SW480 (cell line): Measurements from ENCODE around the gene GAL3ST2.
"Not testable (repeated sequence)": the region's sequence is repeated elsewhere in the genome, so short reads cannot be mapped to it uniquely, and the experiment has no call there.

Experiments used
- DNase-seq: peaks from one replicate; pipeline ENCODE4 v3.0.0-alpha.2; 2016; ENCODE audit warnings: low spot score

GAL3ST2 gene

DNA sequence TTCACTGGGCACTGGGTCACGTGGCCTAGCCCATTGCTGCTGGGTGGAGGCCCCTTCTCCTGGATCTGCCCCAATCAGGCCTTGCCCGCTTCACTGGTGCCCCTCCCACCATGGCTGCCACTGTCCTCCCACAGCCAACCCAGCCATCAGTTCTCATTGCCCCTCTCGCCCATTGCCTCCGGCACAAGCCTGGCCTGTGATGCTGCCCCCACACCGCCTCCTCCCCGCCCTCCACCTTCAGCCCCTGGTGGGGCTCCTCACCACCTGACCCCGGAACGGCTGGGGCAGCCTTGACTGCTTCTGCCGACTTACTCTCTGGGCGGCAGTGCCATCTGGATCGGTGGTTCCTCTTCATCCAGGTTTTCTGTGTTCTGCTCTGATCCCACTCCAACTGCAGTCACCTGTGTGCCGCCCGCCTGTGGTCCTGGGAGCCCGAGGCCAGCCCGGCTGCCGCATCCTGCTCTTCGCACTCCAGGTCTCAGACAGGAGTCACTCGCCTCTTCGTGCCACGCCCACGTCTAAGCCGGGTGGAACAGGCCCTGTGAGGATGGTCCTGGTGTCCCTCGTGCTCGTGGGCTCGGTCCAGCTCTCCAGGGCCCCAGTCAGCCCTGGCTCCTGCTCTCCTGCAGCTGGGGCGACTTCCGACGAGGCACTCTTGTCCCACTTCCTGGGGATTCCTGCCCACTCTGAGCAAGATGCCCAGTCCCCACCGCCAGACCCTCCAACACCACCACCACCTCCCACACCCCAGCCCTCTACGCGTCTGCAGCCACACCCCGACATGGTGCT is 28.0 kb upstream of the GAL3ST2 start:
- DNase-seq: no peak

GRCh38 chr2:241750076-241750840 is 26.4 kb upstream of the GAL3ST2 start:
- no peak for DNase-seq

- DNase-seq: no peak
Measured at GRCh38 chr2:241751152-241751551, 25.5 kb upstream of the GAL3ST2 start.

DNA sequence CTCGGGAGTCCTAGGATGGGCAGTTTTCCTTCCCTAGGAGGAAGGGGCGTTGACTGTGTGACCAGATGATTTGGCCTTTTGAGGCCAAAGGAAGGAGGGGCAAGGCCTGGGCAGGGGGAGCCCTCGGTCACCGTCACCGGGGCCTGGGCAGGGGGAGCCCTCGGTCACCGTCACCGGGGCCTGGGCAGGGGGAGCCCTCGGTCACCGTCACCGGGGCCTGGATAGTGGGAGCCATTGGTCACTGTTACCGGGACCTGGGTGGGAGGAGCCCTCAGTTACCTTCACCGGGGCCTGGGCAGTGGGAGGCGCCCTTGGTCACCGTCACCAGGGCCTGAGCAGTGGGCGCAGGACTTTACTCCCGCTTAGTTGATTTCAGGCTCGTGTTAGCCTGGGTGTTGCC is 24.8 kb upstream of the GAL3ST2 start:
- DNase-seq: no peak

DNA sequence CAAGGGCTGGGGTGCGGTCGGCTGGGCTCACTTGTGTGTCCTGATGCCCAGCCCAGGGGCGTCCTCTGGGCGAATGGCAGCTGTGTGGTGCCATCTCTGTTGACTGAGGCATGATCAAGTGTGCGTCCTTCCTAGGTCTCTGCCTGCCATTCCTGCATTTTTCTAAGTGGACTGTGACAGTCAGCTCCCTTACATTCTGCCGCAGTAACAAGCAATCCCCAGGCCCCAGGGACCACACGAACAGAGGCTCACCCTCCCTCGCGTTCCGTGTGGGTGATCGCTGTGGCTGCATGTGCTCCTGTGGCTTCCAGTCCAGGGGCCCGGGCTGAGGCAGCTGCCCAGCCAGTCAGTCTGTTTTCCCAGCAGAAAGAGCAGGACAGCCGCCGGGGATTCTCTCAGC is 24.4 kb upstream of the GAL3ST2 start:
- no peak for DNase-seq

DNA sequence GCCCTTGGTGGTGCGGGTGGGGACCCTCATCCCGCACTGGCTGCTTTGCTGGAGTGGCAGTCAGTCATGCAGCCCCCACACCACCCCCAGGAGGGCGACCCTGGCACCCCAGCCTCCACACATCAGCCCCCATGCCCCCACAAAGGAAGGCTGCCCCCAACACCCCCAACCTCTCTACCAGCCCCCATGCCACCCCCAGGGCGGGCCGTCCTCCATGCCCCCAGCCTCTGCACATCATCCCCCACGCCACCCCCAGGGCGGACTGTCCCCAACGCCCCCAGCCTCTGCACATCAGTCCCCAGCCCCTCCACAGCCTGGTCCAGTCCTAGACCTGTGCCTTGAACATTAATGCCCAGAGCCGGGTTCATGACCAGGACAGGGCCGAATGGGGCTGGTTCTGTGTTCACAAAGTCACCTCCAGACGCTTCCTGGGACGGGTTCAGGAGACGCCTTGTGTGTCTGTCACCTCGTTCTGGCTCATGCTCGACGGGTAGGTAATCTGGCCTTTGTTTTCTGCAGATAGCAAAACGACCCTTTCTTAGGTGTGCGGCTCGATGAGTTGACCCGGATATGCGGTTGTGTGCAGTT is 23.8 kb upstream of the GAL3ST2 start:
- DNase-seq: no peak

- DNase-seq: no peak
Measured at GRCh38 chr2:241753493-241753892, 23.1 kb upstream of the GAL3ST2 start.

- no peak for DNase-seq
Measured at GRCh38 chr2:241754042-241754441, 22.6 kb upstream of the GAL3ST2 start.

GRCh38 chr2:241755166-241755565 is 21.5 kb upstream of the GAL3ST2 start:
- no peak for DNase-seq

- DNase-seq: no peak
Measured at GRCh38 chr2:241755777-241756176, 20.8 kb upstream of the GAL3ST2 start.

DNA sequence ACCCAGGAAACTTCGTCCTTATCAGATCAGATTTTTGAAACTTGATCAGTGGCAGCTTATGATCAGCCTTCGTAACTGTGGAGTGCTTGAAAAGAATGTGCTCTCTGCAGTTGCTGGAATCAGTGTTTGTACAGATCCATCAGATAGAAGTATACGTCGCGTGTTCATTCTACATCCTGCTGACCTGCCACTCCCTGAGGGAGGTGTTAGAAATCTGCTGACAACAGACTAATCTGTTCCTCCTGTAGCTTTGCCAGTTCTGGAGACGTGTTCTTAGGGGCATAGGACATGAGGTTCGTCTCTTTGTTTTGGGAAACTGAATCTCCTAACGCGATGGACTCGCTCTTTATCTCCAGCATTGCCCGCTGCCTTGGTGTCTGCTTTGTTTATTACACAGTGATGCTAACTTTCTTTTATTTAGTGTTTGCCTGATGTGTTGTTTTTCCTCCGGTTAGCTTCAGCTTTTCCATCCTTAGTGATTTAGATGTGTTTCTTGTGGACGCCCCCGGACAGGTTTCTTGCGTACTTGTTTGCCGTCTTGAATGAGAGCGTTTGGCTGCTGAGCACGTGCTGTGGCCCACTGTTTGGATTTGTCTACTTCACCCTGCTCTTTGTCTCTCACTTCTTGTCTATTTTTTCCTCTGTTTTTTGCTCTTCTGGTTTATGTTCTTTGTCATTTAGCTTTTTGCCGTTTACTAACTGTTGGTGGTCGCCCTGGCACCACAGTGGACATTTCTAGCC is 17.4 kb upstream of the GAL3ST2 start:
- DNase-seq: no peak

DNA sequence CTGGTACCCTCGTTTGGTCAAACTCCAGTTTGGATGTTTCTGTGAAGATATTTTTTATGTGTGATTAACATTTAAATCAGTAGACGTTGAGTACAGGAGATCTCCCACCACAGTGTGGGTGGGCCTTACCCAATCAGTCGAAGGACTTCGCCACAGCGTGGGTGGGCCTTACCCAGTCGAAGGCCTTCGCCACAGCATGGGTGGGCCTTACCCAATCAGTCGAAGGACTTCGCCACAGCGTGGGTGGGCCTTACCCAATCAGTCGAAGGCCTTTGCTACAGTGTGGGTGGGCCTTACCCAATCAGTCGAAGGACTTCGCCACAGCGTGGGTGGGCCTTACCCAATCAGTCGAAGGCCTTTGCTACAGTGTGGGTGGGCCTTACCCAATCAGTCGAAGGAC is 16.7 kb upstream of the GAL3ST2 start:
- DNase-seq: not testable (repeated sequence)

GRCh38 chr2:241760301-241760771 is 16.3 kb upstream of the GAL3ST2 start:
- DNase-seq: no peak

DNA sequence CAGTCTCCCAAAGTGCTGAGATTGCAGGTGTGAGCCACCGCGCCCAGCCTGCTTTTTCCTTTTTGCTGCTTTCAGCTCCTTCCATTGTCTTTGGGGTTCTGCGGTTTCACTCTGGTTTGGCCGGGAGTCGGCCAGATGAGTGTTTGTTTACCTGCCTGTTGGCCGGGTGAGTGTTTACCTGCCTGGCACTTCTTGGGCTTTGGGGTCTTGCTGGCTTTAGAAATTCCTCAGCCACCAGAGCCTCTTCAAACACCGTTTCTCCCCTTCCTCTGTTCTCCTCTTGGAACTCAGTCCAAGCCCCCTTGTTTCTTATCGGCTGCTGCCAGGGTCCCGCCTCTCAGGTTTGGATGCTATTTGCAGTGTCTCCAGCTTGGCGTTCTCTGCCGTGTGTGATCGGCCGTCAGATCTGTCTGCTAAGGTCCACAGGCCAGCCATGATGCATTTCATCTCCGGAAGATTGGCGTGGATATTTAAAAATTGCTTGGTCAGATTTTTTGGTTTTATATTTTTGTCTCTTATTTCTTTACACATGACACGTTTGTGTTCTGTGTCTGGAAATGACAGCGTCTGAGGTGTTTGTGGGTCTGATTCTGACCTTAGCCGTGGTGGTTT is 14.2 kb upstream of the GAL3ST2 start:
- peak; percentile 20 for DNase-seq

DNA sequence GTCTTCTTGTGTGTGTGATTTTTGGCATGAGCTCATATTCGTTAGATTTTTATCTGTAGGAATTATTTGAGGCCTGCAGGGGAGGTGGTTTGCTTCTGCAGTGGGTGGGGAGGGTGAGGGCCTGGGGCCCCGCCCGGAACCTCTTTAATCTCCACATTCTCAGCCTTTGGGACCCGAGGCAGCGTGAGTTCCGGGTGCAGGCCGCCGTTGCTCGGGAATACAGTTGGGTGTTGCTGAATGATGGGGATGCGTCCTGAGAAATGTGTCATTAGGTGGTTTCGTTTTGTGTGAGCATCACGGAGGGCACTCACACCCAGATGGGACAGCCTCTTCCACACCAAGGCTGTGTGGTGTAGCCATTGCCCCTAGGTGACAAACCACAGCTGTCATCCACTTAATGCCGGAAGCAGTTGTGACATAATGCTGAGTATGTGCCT is 13.7 kb upstream of the GAL3ST2 start:
- DNase-seq: peak; percentile 64

- DNase-seq: no peak
Measured at GRCh38 chr2:241763551-241764274, 12.9 kb upstream of the GAL3ST2 start.

DNA sequence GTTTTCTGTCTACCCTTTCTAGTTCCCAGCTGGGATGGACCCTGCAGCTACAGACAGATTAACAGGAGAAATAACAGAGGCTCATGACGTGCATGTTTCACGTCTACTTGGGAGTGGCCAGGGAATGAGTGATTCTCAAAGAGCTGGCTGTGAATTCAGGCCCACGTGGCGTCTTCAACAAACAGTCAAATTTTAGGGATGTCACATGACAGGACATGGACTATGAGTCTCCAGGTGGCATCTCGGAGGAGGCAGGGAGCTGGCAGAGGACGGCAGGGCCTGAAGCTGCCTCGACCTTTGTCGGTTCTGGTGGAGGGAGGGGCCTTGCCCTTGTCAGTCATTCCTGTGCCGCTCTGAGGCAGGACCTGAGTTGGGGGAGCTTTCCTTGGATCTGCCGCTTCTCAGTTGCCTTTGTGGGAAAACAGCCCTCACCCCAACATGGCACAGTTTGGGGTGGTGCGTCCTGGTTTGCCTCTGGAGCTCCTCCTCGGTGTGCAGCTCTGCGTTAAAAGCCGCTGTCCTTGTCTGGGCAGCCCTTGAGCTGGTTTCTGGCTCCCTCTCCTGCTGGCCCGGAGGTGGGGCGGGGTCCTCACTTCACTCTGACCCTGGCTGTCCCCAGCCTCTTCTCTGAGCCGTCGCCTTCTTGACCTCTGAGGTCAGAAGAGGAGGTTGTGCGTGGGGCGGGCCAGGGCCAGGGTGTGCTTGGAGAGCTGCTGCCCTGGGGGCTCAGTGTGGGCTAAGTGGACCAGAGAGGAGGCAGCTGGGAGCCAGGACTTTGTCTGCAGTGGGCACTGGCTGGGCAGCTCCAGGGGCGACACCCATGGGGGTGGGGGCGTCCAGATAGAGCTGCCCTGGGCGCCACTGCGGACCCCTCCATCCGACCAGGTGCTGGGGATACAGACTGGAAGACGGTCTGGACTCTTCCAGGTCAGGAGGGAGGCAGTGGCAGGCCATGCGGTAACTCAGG is 12.1 kb upstream of the GAL3ST2 start:
- no peak for DNase-seq

DNA sequence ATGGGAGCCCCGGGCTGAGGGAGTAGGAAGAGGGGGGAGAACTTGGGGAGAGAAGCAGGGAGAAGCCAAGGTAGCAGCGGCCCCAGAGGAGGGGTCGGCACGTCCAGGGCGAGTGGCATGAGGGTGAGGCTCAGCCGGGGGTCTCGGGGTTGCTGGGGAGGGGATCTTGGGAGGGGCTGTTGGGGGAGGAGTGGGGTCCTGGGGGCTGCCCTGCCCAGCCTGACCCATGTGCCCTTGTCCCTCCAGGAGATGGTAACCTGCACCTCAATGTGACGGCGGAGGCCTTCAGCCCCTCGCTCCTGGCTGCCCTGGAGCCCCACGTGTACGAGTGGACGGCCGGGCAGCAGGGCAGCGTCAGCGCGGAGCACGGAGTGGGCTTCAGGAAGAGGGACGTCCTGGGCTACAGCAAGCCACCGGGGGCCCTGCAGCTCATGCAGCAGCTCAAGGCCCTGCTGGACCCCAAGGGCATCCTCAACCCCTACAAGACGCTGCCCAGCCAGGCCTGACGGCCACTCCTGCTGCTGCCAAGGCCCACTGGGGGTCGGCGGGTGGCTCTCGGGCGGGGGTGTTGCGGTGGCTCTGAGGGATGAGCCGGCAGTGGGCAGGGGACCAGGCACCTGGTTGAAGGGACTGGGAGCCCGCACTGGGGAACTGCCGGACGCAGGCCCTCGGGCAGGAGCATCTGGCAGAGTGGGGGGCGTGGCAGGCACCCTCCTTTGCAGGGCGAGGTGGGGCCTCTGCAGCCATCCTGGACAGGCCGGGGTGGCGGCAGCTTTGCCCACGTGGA is 9.0 kb upstream of the GAL3ST2 start:
- no peak for DNase-seq

DNA sequence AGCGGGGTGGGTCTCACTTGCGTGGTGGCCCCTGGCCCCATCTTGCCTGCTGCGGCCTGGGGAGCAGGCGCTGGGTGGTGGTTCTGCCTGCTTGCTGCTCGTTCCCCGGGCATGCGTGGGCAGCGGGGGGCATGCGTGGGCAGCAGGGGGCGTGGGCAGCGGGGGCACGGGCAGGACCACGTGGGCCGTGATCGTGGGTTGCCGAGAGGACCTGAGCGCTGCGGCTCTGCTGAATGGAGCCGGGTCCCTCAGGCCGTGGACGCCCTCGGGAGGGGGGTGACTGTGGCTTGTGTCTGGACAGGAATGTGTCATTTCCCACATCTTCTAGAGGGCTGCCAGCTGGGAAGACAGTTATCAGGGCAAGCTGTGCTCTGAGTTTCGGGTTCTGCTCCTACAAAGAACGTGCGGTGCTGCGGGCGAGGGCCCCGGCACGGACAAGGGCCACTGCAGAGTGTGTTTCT is 8.3 kb upstream of the GAL3ST2 start:
- no peak for DNase-seq
